ENCODE measurements around the gene THAP2.
A peak's percentile ranks its signal among the peaks of the same experiment; 100 is the strongest.

The THAP2 gene

DNA sequence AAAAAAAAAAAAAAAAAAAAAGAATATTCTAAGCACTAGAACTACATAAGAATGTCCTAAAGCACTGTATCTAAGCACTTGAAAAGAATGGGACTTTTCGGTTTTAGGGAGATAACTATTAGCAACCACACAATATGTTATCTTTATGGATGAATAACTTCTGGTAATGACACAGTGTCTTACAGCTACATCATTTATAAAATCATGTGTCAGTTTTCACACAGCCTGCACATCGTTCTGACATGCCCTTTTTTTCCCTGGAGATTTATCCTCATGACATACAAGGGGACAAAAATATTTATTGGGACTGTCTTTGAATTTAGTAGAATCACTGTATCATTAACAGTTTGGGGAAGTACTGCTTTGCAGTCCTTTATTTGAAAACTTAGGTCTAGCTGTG, 39.1 kb downstream of the THAP2 start:
- no peaks in the 10 kb centered on the region for H3K27me3 ChIP-seq (ENCODE audit: insufficient read depth, low read length, poor library complexity)
- H3K27ac ChIP-seq (ENCODE audit: low read depth, low read length): no peak overlapping the region
- H4K5ac ChIP-seq (ENCODE audit: low read length): no peak overlapping the region
- no peaks in the 10 kb centered on the region for H3K4me1 ChIP-seq (ENCODE audit: control insufficient read depth, low read depth, low read length)
- H3K9ac ChIP-seq (ENCODE audit: low read length): no peak overlapping the region
- DNase-seq: no peak
- no peaks in the 10 kb centered on the region for H3K79me2 ChIP-seq (ENCODE audit: control insufficient read depth, insufficient read depth, low read length)
- no peaks in the 10 kb centered on the region for H3K36me3 ChIP-seq (ENCODE audit: control insufficient read depth, insufficient read depth, low read length)
- no peak overlapping the region for H3K56ac ChIP-seq (ENCODE audit: low read length)
- no peak overlapping the region for H4K8ac ChIP-seq (ENCODE audit: low read depth, low read length)
- H3K23ac ChIP-seq (ENCODE audit: low read length): no peak overlapping the region
- H3K4me3 ChIP-seq (ENCODE audit: low read length): no peak overlapping the region
- H3K4ac ChIP-seq (ENCODE audit: low read depth, low read length): no peak overlapping the region
- H2BK5ac ChIP-seq (ENCODE audit: low read length): no peak overlapping the region
- H2AK5ac ChIP-seq (ENCODE audit: low read length): no peak overlapping the region
- no peaks in the 10 kb centered on the region for H3K79me1 ChIP-seq (ENCODE audit: low read length)
- no peak overlapping the region for H3K18ac ChIP-seq (ENCODE audit: low read length)
- H2BK120ac ChIP-seq (ENCODE audit: low read depth, low read length): no peak overlapping the region
- WGBS (ENCODE audit: extremely low coverage, insufficient coverage, low lambda C conversion rate): no CpG with 5 or more reads among the region's 2 CpGs
- no peak overlapping the region for H2BK15ac ChIP-seq (replicated peaks; ENCODE audit: low read depth)
- H3K4me2 ChIP-seq (ENCODE audit: low read length): no peak overlapping the region

DNA sequence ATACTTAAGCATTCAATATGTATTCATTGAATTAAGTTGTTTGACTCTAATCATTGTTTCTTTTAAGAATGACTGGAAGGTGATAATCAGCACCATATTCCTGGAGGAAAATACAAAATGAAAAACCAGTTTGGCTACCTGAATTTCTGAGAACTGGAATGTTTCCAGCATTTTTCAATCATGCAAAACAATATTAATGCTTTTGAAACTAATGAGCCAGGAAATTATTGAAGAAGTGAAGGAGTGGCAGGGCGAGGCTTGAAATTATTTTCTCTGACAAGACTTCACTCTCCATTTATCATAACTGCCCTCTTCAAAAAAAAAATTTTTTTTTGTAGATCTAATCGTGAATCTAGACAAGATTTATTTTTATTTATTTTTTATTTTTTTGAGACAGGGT, 40.8 kb downstream of the THAP2 start:
- Histone ChIP-seq H3K4me1 (ENCODE audit: control insufficient read depth, low read depth, low read length) (no peaks in the 10 kb centered on the region), H4K5ac (ENCODE audit: low read length) (no peak overlapping the region), H3K27me3 (ENCODE audit: insufficient read depth, low read length, poor library complexity) (no peaks in the 10 kb centered on the region), H3K56ac (ENCODE audit: low read length) (no peak overlapping the region), H3K79me2 (ENCODE audit: control insufficient read depth, insufficient read depth, low read length) (no peaks in the 10 kb centered on the region), H3K4me3 (ENCODE audit: low read length) (no peak overlapping the region), H2AK5ac (ENCODE audit: low read length) (no peak overlapping the region), H3K4ac (ENCODE audit: low read depth, low read length) (no peak overlapping the region), H2BK5ac (ENCODE audit: low read length) (no peak overlapping the region), H3K79me1 (ENCODE audit: low read length) (no peaks in the 10 kb centered on the region), H3K4me2 (ENCODE audit: low read length) (no peak overlapping the region), H4K8ac (ENCODE audit: low read depth, low read length) (no peak overlapping the region), H3K18ac (ENCODE audit: low read length) (no peak overlapping the region), H3K36me3 (ENCODE audit: control insufficient read depth, insufficient read depth, low read length) (no peaks in the 10 kb centered on the region), H2BK120ac (ENCODE audit: low read depth, low read length) (no peak overlapping the region), H3K23ac (ENCODE audit: low read length) (no peak overlapping the region), H2BK15ac (replicated peaks; ENCODE audit: low read depth) (no peak overlapping the region), H3K9ac (ENCODE audit: low read length) (no peak overlapping the region), H3K27ac (ENCODE audit: low read depth, low read length) (no peak overlapping the region)
- WGBS (ENCODE audit: extremely low coverage, insufficient coverage, low lambda C conversion rate): no CpG with 5 or more reads among the region's 2 CpGs
- DNase-seq: no peak

DNA sequence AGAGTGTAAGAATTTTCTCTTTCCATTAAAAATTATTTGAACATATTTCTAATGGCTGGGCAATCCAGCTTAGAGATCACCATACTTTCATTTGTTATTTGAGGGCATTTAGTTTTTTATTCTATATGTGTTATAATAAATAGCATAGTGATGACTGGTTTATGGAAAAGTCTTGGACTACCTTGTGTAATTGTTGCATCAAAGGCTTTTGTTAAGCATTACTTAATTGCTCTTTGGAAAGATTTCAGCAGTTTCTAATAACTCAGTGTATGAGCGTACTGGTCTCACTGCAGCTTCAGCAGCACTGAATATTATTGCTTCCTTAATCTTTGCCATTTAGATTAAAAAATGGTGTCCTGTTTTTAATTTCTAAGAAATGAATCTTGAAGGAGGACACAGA, 44.6 kb downstream of the THAP2 start:
- no peaks in the 10 kb centered on the region for H3K79me2 ChIP-seq (ENCODE audit: control insufficient read depth, insufficient read depth, low read length)
- H4K5ac ChIP-seq (ENCODE audit: low read length): no peak overlapping the region
- H3K4me2 ChIP-seq (ENCODE audit: low read length): no peak overlapping the region
- no peaks in the 10 kb centered on the region for H3K36me3 ChIP-seq (ENCODE audit: control insufficient read depth, insufficient read depth, low read length)
- no peak overlapping the region for H2BK5ac ChIP-seq (ENCODE audit: low read length)
- H4K8ac ChIP-seq (ENCODE audit: low read depth, low read length): no peak overlapping the region
- no peak overlapping the region for H2BK15ac ChIP-seq (replicated peaks; ENCODE audit: low read depth)
- no peak overlapping the region for H3K27ac ChIP-seq (ENCODE audit: low read depth, low read length)
- DNase-seq: no peak
- no peak overlapping the region for H3K18ac ChIP-seq (ENCODE audit: low read length)
- H3K56ac ChIP-seq (ENCODE audit: low read length): no peak overlapping the region
- no peak overlapping the region for H3K23ac ChIP-seq (ENCODE audit: low read length)
- H3K27me3 ChIP-seq (ENCODE audit: insufficient read depth, low read length, poor library complexity): no peaks in the 10 kb centered on the region
- WGBS (ENCODE audit: extremely low coverage, insufficient coverage, low lambda C conversion rate): no CpG with 5 or more reads among the region's 1 CpG
- no peak overlapping the region for H3K4ac ChIP-seq (ENCODE audit: low read depth, low read length)
- no peak overlapping the region for H3K4me3 ChIP-seq (ENCODE audit: low read length)
- no peak overlapping the region for H3K9ac ChIP-seq (ENCODE audit: low read length)
- no peak overlapping the region for H2BK120ac ChIP-seq (ENCODE audit: low read depth, low read length)
- H3K4me1 ChIP-seq (ENCODE audit: control insufficient read depth, low read depth, low read length): no peaks in the 10 kb centered on the region
- no peaks in the 10 kb centered on the region for H3K79me1 ChIP-seq (ENCODE audit: low read length)
- no peak overlapping the region for H2AK5ac ChIP-seq (ENCODE audit: low read length)

DNA sequence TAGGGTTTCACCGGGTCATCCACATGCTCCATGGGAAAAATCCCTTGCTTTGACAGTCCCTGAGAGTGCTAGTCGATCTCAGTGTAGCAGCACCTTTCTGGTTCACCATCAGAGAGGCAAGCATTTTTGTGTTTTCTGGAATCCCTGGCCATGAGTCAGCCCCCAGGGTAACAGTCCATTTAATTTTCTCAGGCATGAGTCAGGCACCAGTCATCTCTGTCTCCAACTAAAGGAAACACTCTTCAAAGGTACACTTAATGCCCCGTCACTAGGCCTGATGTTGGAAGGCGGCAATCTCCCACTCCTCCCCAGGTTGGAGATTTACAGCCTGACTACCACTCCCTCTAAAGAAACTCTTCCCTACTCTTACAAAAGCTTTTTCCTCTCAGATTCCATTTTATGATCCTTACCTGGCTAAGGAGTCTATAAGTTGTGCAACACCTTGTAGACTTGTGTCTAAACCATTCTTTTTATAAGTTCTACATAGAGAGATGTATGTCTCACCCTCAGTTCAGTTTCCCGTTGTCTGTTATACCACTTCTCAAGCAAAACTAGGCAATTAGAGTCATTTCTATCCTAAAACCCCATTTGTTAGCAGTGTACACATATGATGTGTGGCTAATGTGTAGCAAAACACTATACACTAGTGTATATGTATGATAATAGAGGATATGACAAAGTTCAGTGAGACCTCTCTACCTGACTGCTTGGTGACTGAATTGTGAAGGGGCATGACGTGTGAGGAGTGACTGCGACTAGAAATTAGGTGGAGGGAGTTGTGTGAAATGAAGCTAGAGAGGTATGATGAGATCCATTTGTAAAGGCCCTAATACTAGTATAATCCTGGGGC, 46.4 kb downstream of the THAP2 start:
- DNase-seq: peak; percentile 67
- WGBS (ENCODE audit: extremely low coverage, insufficient coverage, low lambda C conversion rate): no CpG with 5 or more reads among the region's 7 CpGs

DNA sequence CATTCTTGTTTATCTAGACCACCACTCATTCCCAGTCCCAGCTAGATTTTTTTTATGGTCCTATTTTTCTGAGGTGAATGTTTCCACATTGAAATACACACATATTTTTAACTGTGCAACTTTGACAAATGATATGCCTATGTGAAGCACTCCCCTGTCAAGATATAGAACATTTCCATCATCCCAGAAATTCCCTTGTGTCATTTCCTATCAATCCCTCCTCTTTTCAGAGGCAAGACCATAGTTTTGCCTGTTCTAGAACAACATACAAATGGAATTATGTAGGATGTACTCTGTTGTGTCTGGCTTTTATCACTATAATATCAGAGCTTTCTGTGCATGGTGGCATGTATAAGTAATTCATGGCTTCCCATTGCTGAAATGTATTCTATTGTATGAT, 54.5 kb downstream of the THAP2 start:
- Histone ChIP-seq H2BK15ac (replicated peaks; ENCODE audit: low read depth) (no peak overlapping the region), H3K36me3 (ENCODE audit: control insufficient read depth, insufficient read depth, low read length) (no peaks in the 10 kb centered on the region), H3K9ac (ENCODE audit: low read length) (no peak overlapping the region), H4K8ac (ENCODE audit: low read depth, low read length) (no peak overlapping the region), H2BK120ac (ENCODE audit: low read depth, low read length) (no peak overlapping the region), H3K4me2 (ENCODE audit: low read length) (no peak overlapping the region), H3K79me1 (ENCODE audit: low read length) (no peaks in the 10 kb centered on the region), H3K27ac (ENCODE audit: low read depth, low read length) (no peak overlapping the region), H3K4me3 (ENCODE audit: low read length) (no peak overlapping the region), H3K23ac (ENCODE audit: low read length) (no peak overlapping the region), H2BK5ac (ENCODE audit: low read length) (no peak overlapping the region), H3K18ac (ENCODE audit: low read length) (no peak overlapping the region), H3K4me1 (ENCODE audit: control insufficient read depth, low read depth, low read length) (no peaks in the 10 kb centered on the region), H3K4ac (ENCODE audit: low read depth, low read length) (no peak overlapping the region), H3K56ac (ENCODE audit: low read length) (no peak overlapping the region), H3K79me2 (ENCODE audit: control insufficient read depth, insufficient read depth, low read length) (no peaks in the 10 kb centered on the region), H2AK5ac (ENCODE audit: low read length) (no peak overlapping the region), H4K5ac (ENCODE audit: low read length) (no peak overlapping the region), H3K27me3 (ENCODE audit: insufficient read depth, low read length, poor library complexity) (no peaks in the 10 kb centered on the region)
- no peak for DNase-seq

More for the DNA sequence above, 46.4 kb downstream of the THAP2 start:
- no peak overlapping the region for H3K4ac ChIP-seq (ENCODE audit: low read depth, low read length)
- no peak overlapping the region for H3K4me3 ChIP-seq (ENCODE audit: low read length)
- H3K18ac ChIP-seq (ENCODE audit: low read length): no peak overlapping the region
- no peak overlapping the region for H3K56ac ChIP-seq (ENCODE audit: low read length)
- H3K4me2 ChIP-seq (ENCODE audit: low read length): no peak overlapping the region
- no peak overlapping the region for H2BK120ac ChIP-seq (ENCODE audit: low read depth, low read length)
- H3K27me3 ChIP-seq (ENCODE audit: insufficient read depth, low read length, poor library complexity): no peaks in the 10 kb centered on the region
- H3K79me1 ChIP-seq (ENCODE audit: low read length): no peaks in the 10 kb centered on the region
- H4K8ac ChIP-seq (ENCODE audit: low read depth, low read length): no peak overlapping the region
- H3K9ac ChIP-seq (ENCODE audit: low read length): no peak overlapping the region
- H3K4me1 ChIP-seq (ENCODE audit: control insufficient read depth, low read depth, low read length): no peaks in the 10 kb centered on the region
- no peaks in the 10 kb centered on the region for H3K79me2 ChIP-seq (ENCODE audit: control insufficient read depth, insufficient read depth, low read length)
- no peak overlapping the region for H2BK5ac ChIP-seq (ENCODE audit: low read length)
- H3K27ac ChIP-seq (ENCODE audit: low read depth, low read length): no peak overlapping the region
- no peaks in the 10 kb centered on the region for H3K36me3 ChIP-seq (ENCODE audit: control insufficient read depth, insufficient read depth, low read length)
- no peak overlapping the region for H3K23ac ChIP-seq (ENCODE audit: low read length)
- no peak overlapping the region for H2AK5ac ChIP-seq (ENCODE audit: low read length)
- H4K5ac ChIP-seq (ENCODE audit: low read length): no peak overlapping the region
- H2BK15ac ChIP-seq (replicated peaks; ENCODE audit: low read depth): no peak overlapping the region
